Smooth muscle cell (in vitro differentiated cells): ENCODE results near the gene TRIM26. TPM values are rescaled to one million over a fixed set of nuclear protein-coding genes. Genes with fewer than 3 reads are reported as not detected.

Experiments
- DNase-seq: peaks from one replicate; lab custom pipeline; 2025; ENCODE audit not compliant: unreplicated experiment; lab: John Stamatoyannopoulos, UW
- H2AFZ ChIP-seq: fragments of 200-600 bp; sonication (generic); 2 replicates; pipeline ENCODE4 v1.6.0; 2016; ENCODE audit warnings: antibody characterized with exemption, low read depth, mild to moderate bottlenecking
- H3F3A ChIP-seq: fragments of 200-600 bp; sonication (generic); 2 replicates; pipeline ENCODE4 v1.6.0; 2017; ENCODE audit warnings: antibody characterized with exemption, low read depth
- H3K27ac ChIP-seq: fragments of 200-600 bp; sonication (generic); 2 replicates; pipeline ENCODE4 v1.5.1; 2016; ENCODE audit warnings: low read depth, mild to moderate bottlenecking
- H3K27me3 ChIP-seq: fragments of 200-600 bp; sonication (generic); 2 replicates; pipeline ENCODE4 v1.6.1; 2016; ENCODE audit warnings: low read depth, mild to moderate bottlenecking
- H3K36me3 ChIP-seq: fragments of 200-600 bp; sonication (generic); 2 replicates; pipeline ENCODE4 v1.5.1; 2016; ENCODE audit warnings: low read depth
- H3K4me1 ChIP-seq: fragments of 200-600 bp; sonication (generic); 2 replicates; pipeline ENCODE4 v1.5.1; 2016; ENCODE audit warnings: low read depth
- H3K4me2 ChIP-seq: fragments of 200-600 bp; sonication (generic); 2 replicates; pipeline ENCODE4 v1.6.0; 2016; ENCODE audit warnings: mild to moderate bottlenecking
- H3K4me3 ChIP-seq: fragments of 200-600 bp; sonication (generic); 2 replicates; pipeline ENCODE4 v1.5.1; 2016; ENCODE audit warnings: mild to moderate bottlenecking
- H3K79me2 ChIP-seq: fragments of 200-600 bp; sonication (generic); 2 replicates; pipeline ENCODE4 v1.6.0; 2016; ENCODE audit warnings: low read depth, mild to moderate bottlenecking
- H3K9ac ChIP-seq: fragments of 200-600 bp; sonication (generic); 2 replicates; pipeline ENCODE4 v1.6.0; 2016; ENCODE audit warnings: low read depth
- H3K9me3 ChIP-seq: fragments of 200-600 bp; sonication (generic); replicated peaks from 2 replicates; pipeline ENCODE4 v1.5.1; 2016; ENCODE audit warnings: low read depth
- H4K20me1 ChIP-seq: fragments of 200-600 bp; sonication (generic); 2 replicates; pipeline ENCODE4 v1.6.0; 2016; ENCODE audit warnings: low read depth
- CTCF ChIP-seq: fragments of 200-600 bp; sonication (generic); IDR thresholded peaks from 2 replicates; pipeline ENCODE4 v1.5.1; 2017; ENCODE audit warnings: borderline replicate concordance, mild to moderate bottlenecking, antibody characterized with exemption; ENCODE audit not compliant: insufficient read depth, poor library complexity, severe bottlenecking
- WGBS: methylation state at CpG from one replicate; pipeline ENCODE4 v1.1.7; 2016; ENCODE audit warnings: low lambda C conversion rate; 5-methylcytosine and 5-hydroxymethylcytosine counted together
- polyA plus RNA-seq: library from polyadenylated mRNA; unstranded; fragments of >200 nt; fragmentation: Nextera tagmentation; extraction: Ambion mirVana; gene quantifications from 2 replicates; pipeline ENCODE4 v1.2.1, GENCODE V29; 2016
- total RNA-seq: library from RNA; depleted of rRNA; stranded (reverse); fragments of >200 nt; gene quantifications from 2 replicates; pipeline ENCODE4 v1.2.3, GENCODE V29; 2014

TRIM26 gene
- total and polyA plus RNA-seq, 2 experiments from 2014 or later = 17.1 to 21.3 TPM

- Histone ChIP-seq H3K4me1 (no peaks in the 10 kb centered on the region), H3K9ac (no peak overlapping the region), H4K20me1 (no peaks in the 10 kb centered on the region), H2AFZ (no peak overlapping the region), H3K27ac (no peak overlapping the region), H3K27me3 (peaks cover 48% of the 10 kb centered on the region), H3K9me3 (no peaks in the 10 kb centered on the region), H3K36me3 (no peaks in the 10 kb centered on the region), H3K4me2 (no peak overlapping the region), H3K4me3 (no peak overlapping the region), H3K79me2 (no peaks in the 10 kb centered on the region), H3F3A (no peaks in the 10 kb centered on the region)
- 90% methylated on average over 15 of the region's 17 CpGs for WGBS
- DNase-seq = no peak
- TF ChIP-seq CTCF = no peak
These were observed 59.1 kb downstream of the TRIM26 start for GRCh38 chr6:30154061-30154460.

GRCh38 chr6:30152910-30153610 lies 60.1 kb downstream of the TRIM26 start:
- TF ChIP-seq CTCF = no peak
- 98% methylated on average over 3 of the region's 3 CpGs for WGBS
- Histone ChIP-seq H3K4me2 (no peak overlapping the region), H3K9me3 (no peaks in the 10 kb centered on the region), H4K20me1 (no peaks in the 10 kb centered on the region), H3K4me3 (no peak overlapping the region), H2AFZ (no peak overlapping the region), H3K36me3 (no peaks in the 10 kb centered on the region), H3K79me2 (no peaks in the 10 kb centered on the region), H3K9ac (no peak overlapping the region), H3K4me1 (no peaks in the 10 kb centered on the region), H3F3A (no peaks in the 10 kb centered on the region), H3K27me3 (peaks cover 37% of the 10 kb centered on the region), H3K27ac (no peak overlapping the region)
- DNase-seq = no peak

- Histone ChIP-seq H3K36me3 (no peaks in the 10 kb centered on the region), H2AFZ (no peak overlapping the region), H4K20me1 (no peaks in the 10 kb centered on the region), H3K4me2 (no peak overlapping the region), H3K9me3 (no peaks in the 10 kb centered on the region), H3K27ac (no peak overlapping the region), H3K27me3 (peaks cover 33% of the 10 kb centered on the region), H3K79me2 (no peaks in the 10 kb centered on the region), H3K9ac (no peak overlapping the region), H3F3A (no peaks in the 10 kb centered on the region), H3K4me1 (no peaks in the 10 kb centered on the region), H3K4me3 (no peak overlapping the region)
- TF ChIP-seq CTCF = no peak
- 76% methylated on average over 4 of the region's 4 CpGs for WGBS
- DNase-seq = no peak
These were observed 61.1 kb downstream of the TRIM26 start for GRCh38 chr6:30152016-30152673.
